Activated naive CD4-positive, alpha-beta T cell treated with anti-CD3 and anti-CD28 coated beads for 36 hours (primary cell): Measurements from ENCODE around the gene NOS2. TPM values are rescaled to one million over a fixed set of nuclear protein-coding genes. Genes with fewer than 3 reads are reported as not detected.
"Not testable (repeated sequence)": the region's sequence is repeated elsewhere in the genome, so short reads cannot be mapped to it uniquely, and the experiment has no call there.

Source experiments
- CTCF ChIA-PET: fragments of 350-600 bp; sonication (Branson Sonifier 250); formaldehyde crosslinking; loops from one replicate; lab custom pipeline; 2021; ENCODE audit warnings: antibody characterized with exemption; lab: Charles Lee
- DNase-seq: peaks from one replicate; pipeline ENCODE4 v3.0.0-alpha.2; 2020
- H3K27ac Mint-ChIP-seq: one replicate; pipeline ENCODE4 v1.8.0; 2021; ENCODE audit warnings: mild to moderate bottlenecking, mixed read lengths
- H3K27me3 Mint-ChIP-seq: one replicate; pipeline ENCODE4 v1.8.0; 2021; ENCODE audit warnings: low read depth, mixed read lengths
- H3K36me3 Mint-ChIP-seq: one replicate; pipeline ENCODE4 v1.8.0; 2021; ENCODE audit warnings: low read depth, mixed read lengths
- H3K4me1 Mint-ChIP-seq: one replicate; pipeline ENCODE4 v1.8.0; 2021; ENCODE audit warnings: low read depth, mixed read lengths
- H3K4me3 Mint-ChIP-seq: one replicate; pipeline ENCODE4 v1.8.0; 2021; ENCODE audit warnings: mild to moderate bottlenecking, moderate library complexity, mixed read lengths
- H3K9me3 Mint-ChIP-seq: one replicate; pipeline ENCODE4 v1.8.0; 2021; ENCODE audit warnings: mixed read lengths
- intact Hi-C: fragments of 100-400 bp; cut with micrococcal nuclease; formaldehyde crosslinking; loops from one replicate; pipeline ENCODE4 v1.15.1; 2023
- total RNA-seq, 2 experiments: library from RNA; stranded (reverse); gene quantifications; one replicate each; pipeline ENCODE4 v1.2.3, GENCODE V29; 2021

Gene NOS2
- total RNA-seq, 2 experiments from 2014 or later, result 0.05 to 0.07 TPM

DNA sequence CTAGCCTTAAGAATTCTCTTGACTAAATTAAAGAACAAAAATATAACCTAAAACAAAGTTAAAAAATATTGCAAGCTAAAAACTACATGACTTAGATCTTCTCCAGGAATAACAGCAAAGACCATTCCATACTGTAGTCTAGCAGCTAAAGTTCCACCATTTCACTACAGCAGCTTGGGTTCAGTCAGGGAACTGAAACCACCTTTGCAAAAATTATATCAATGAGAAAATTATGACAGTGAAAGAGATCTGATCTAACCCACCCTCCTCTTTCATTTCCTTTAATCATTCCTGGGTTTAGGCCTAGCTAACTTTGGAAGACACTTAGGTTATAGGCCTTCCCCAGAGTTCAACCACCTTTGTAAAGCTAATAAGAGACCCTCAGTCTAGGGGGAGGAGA is 36.3 kb upstream of the NOS2 start:
- no peaks in the 10 kb centered on the region for H3K4me1 Mint-ChIP-seq
- CTCF ChIA-PET, result interaction anchor here (0.9 to 2.6 kb wide), 4 partner anchors 15 to 80 kb away, joined by 3 to 14 read pairs (median 4); no protein-coding TSS in a partner anchor
- H3K9me3 Mint-ChIP-seq, result peaks cover 4% of the 10 kb centered on the region
- no peak overlapping the region for H3K4me3 Mint-ChIP-seq
- no peaks in the 10 kb centered on the region for H3K36me3 Mint-ChIP-seq
- DNase-seq, result no peak
- no peak overlapping the region for H3K27ac Mint-ChIP-seq
- no peaks in the 10 kb centered on the region for H3K27me3 Mint-ChIP-seq
- intact Hi-C loops, result no loop called here

DNA sequence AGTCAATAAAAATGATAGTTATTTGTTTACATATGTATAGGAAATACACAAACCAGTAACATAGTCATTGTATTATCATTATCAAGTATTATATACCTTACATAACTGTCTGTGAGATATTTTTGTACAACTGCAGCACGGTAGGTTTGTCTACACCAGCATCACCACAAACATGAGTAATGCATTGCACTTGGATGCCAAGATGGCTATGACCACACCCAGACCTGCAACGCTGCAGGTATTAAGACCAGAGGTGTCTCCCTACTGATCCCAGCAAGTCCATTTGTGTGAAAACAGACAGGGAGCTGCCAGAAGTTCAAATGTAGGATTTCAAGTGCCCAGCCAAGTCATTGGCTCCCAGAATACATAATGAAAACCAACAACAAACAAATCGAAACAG is 34.2 kb upstream of the NOS2 start:
- DNase-seq, result no peak
- CTCF ChIA-PET, result interaction anchor here (1.0 to 1.2 kb wide), 2 partner anchors 45 to 60 kb away, joined by 3 to 6 read pairs; no protein-coding TSS in a partner anchor
- peaks cover 4% of the 10 kb centered on the region for H3K9me3 Mint-ChIP-seq
- H3K4me1 Mint-ChIP-seq, result no peaks in the 10 kb centered on the region
- no peaks in the 10 kb centered on the region for H3K36me3 Mint-ChIP-seq
- H3K4me3 Mint-ChIP-seq, result no peak overlapping the region
- intact Hi-C loops, result no loop called here
- H3K27ac Mint-ChIP-seq, result no peak overlapping the region
- no peaks in the 10 kb centered on the region for H3K27me3 Mint-ChIP-seq

- DNase-seq, result no peak
- Mint-ChIP-seq H3K4me1 (peaks cover 3% of the 10 kb centered on the region), H3K4me3 (no peak overlapping the region), H3K27ac (no peak overlapping the region), H3K27me3 (peaks cover 2% of the 10 kb centered on the region), H3K9me3 (peaks cover 4% of the 10 kb centered on the region), H3K36me3 (no peaks in the 10 kb centered on the region)
- intact Hi-C loops, result no loop called here
- CTCF ChIA-PET, result interaction anchor here (0.7 to 2.2 kb wide), 3 partner anchors 28 to 399 kb away, joined by 3 to 7 read pairs (median 3); no protein-coding TSS in a partner anchor
Measured at GRCh38 chr17:27832831-27833230, 32.5 kb upstream of the NOS2 start.

DNA sequence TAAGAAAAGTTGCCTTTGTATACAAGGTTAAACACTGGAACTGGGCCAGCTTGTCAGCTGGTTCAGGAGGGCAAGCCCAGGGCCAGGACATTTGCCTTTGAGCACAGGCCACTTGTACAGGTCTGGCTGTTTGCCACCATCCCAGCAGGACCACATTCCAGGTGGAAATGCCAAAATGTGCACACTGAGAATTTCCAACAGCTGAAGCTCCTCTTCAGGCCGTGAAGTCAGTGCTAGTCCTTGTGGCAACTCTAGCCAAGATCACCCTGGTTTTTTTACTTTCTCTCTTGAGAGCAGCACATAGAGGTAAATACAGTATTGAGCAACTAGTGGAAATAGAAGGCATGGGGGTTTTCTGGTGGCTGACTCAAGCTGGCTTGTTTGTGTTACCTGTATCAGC is 29.6 kb upstream of the NOS2 start:
- DNase-seq, H3K27ac Mint-ChIP-seq, H3K27me3 Mint-ChIP-seq, intact Hi-C loops, H3K36me3 Mint-ChIP-seq, H3K4me3 Mint-ChIP-seq, CTCF ChIA-PET, H3K4me1 Mint-ChIP-seq, H3K9me3 Mint-ChIP-seq: not testable (repeated sequence)

- DNase-seq, H3K9me3 Mint-ChIP-seq, H3K36me3 Mint-ChIP-seq, intact Hi-C loops, H3K4me1 Mint-ChIP-seq, CTCF ChIA-PET, H3K27ac Mint-ChIP-seq, H3K4me3 Mint-ChIP-seq, H3K27me3 Mint-ChIP-seq: not testable (repeated sequence)
Measured at GRCh38 chr17:27829143-27829711, 28.9 kb upstream of the NOS2 start.

- H3K9me3 Mint-ChIP-seq, result peaks cover 18% of the 10 kb centered on the region
- peaks cover 3% of the 10 kb centered on the region for H3K4me1 Mint-ChIP-seq
- CTCF ChIA-PET, result no interaction called here
- H3K27ac Mint-ChIP-seq, result no peak overlapping the region
- peaks cover 1% of the 10 kb centered on the region for H3K36me3 Mint-ChIP-seq
- no peak for DNase-seq
- peaks cover 6% of the 10 kb centered on the region for H3K27me3 Mint-ChIP-seq
- H3K4me3 Mint-ChIP-seq, result no peak overlapping the region
- intact Hi-C loops, result no loop called here
Measured at GRCh38 chr17:27825459-27825858, 25.1 kb upstream of the NOS2 start.

- peaks cover 1% of the 10 kb centered on the region for H3K36me3 Mint-ChIP-seq
- peaks cover 3% of the 10 kb centered on the region for H3K4me1 Mint-ChIP-seq
- H3K27me3 Mint-ChIP-seq, result peaks cover 6% of the 10 kb centered on the region
- intact Hi-C loops, result no loop called here
- peaks cover 18% of the 10 kb centered on the region for H3K9me3 Mint-ChIP-seq
- no peak for DNase-seq
- no peak overlapping the region for H3K4me3 Mint-ChIP-seq
- no peak overlapping the region for H3K27ac Mint-ChIP-seq
- CTCF ChIA-PET, result interaction anchor here (0.6 kb wide), 1 partner anchor 9 kb away, joined by 4 read pairs; no protein-coding TSS in a partner anchor
Measured at GRCh38 chr17:27824745-27825144, 24.4 kb upstream of the NOS2 start.

GRCh38 chr17:27824176-27824715 is 23.9 kb upstream of the NOS2 start:
- H3K27me3 Mint-ChIP-seq, result peaks cover 6% of the 10 kb centered on the region
- no peak for DNase-seq
- CTCF ChIA-PET, result interaction anchor here (0.6 to 1.2 kb wide), 5 partner anchors 10 to 40 kb away, joined by 3 to 5 read pairs (median 3); no protein-coding TSS in a partner anchor
- peaks cover 3% of the 10 kb centered on the region for H3K4me1 Mint-ChIP-seq
- no peak overlapping the region for H3K27ac Mint-ChIP-seq
- H3K4me3 Mint-ChIP-seq, result no peak overlapping the region
- peaks cover 1% of the 10 kb centered on the region for H3K36me3 Mint-ChIP-seq
- peaks cover 18% of the 10 kb centered on the region for H3K9me3 Mint-ChIP-seq
- intact Hi-C loops, result no loop called here

- intact Hi-C loops, H3K4me3 Mint-ChIP-seq, DNase-seq, CTCF ChIA-PET, H3K4me1 Mint-ChIP-seq, H3K36me3 Mint-ChIP-seq, H3K27me3 Mint-ChIP-seq, H3K27ac Mint-ChIP-seq: not testable (repeated sequence)
- H3K9me3 Mint-ChIP-seq, result peaks cover 18% of the 10 kb centered on the region
Measured at GRCh38 chr17:27822108-27822507, 21.8 kb upstream of the NOS2 start.

DNA sequence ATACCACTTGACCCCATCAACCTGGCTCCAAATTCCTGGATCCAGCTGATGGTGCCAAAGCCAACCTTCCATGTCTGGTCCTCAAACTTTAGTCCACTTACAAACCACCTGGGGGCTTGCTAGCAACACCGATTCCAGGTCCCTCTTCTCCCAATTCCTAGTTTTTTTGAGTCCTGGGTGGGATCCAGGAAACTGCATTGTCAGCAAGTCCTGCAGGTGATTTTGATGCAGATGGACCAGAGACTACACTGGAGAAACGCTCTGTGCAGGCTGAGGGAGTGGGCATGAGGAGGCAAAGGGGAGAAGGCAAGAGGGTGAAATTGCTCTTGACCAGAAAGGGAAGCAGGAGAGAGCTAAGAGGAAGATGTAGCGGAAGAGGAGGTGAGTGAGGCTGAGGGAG is 21.0 kb upstream of the NOS2 start:
- CTCF ChIA-PET, result no interaction called here
- intact Hi-C loops, result no loop called here
- peaks cover 18% of the 10 kb centered on the region for H3K9me3 Mint-ChIP-seq

GRCh38 chr17:27819145-27819544 is 18.8 kb upstream of the NOS2 start:
- H3K36me3 Mint-ChIP-seq, result peaks cover 1% of the 10 kb centered on the region
- DNase-seq, result no peak
- intact Hi-C loops, result no loop called here
- no peaks in the 10 kb centered on the region for H3K4me1 Mint-ChIP-seq
- H3K4me3 Mint-ChIP-seq, result no peak overlapping the region
- H3K27me3 Mint-ChIP-seq, result no peaks in the 10 kb centered on the region
- peaks cover 18% of the 10 kb centered on the region for H3K9me3 Mint-ChIP-seq
- CTCF ChIA-PET, result interaction anchor here (3.5 kb wide), 1 partner anchor 14 kb away, joined by 10 read pairs; no protein-coding TSS in a partner anchor
- H3K27ac Mint-ChIP-seq, result no peak overlapping the region

More for the DNA sequence above, 21.0 kb upstream of the NOS2 start:
- H3K4me1 Mint-ChIP-seq, result no peaks in the 10 kb centered on the region
- no peak for DNase-seq
- H3K36me3 Mint-ChIP-seq, result peaks cover 1% of the 10 kb centered on the region
- no peak overlapping the region for H3K27ac Mint-ChIP-seq
- H3K27me3 Mint-ChIP-seq, result no peaks in the 10 kb centered on the region
- no peak overlapping the region for H3K4me3 Mint-ChIP-seq

DNA sequence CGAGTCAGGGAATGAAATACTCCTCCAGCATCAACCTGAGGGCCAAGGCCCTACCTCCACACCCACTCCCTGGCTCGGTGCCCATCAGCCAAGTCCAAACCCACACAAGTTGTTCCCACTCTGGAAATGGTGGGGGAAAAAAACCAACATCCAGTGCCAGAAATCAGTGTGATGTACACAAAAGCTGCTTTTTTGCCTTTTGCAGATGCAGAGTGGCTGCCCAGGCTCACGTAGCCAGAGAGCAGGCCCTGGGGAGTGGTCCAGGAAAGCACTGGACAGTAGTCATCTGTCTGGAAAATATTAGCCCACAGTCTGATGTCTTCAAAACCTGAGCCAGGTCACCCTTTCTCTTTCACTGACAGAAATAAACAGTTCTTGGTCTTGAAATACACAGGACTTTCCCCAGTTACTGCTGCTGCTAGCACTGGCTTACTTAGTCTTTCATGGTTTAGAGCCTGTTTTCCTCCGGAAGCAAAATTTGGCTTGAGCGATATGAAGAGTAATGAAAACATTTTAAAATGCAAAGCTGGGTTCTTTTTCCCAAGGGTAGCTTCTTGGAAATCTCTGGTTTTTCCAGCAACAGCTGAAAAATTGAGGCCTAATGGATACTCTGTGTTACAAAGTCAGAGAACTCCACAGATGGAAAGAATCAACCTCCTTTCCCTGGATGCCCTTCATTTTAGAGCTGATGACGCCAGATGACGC is 18.2 kb upstream of the NOS2 start:
- Mint-ChIP-seq H3K4me1 (no peaks in the 10 kb centered on the region), H3K27me3 (no peaks in the 10 kb centered on the region), H3K9me3 (peaks cover 18% of the 10 kb centered on the region), H3K27ac (no peak overlapping the region), H3K4me3 (no peak overlapping the region), H3K36me3 (peaks cover 1% of the 10 kb centered on the region)
- DNase-seq, result no peak
- intact Hi-C loops, result no loop called here
- CTCF ChIA-PET, result interaction anchor here (1.1 to 3.5 kb wide), 2 partner anchors 13 to 75 kb away, joined by 5 to 10 read pairs; partner anchors contain the start of gene LYRM9
